GM18951 (cell line): ENCODE measurements around the gene LNX2.

Experiments used
- POLR2A ChIP-seq: IDR thresholded peaks from 4 replicates; pipeline ENCODE4 v1.6.1; 2011; ENCODE audit warnings: mild to moderate bottlenecking; ENCODE audit not compliant: insufficient read length, insufficient read depth; ENCODE audit errors: extremely low read depth
- in situ Hi-C: fragments of 300-500 bp; cut with MboI; formaldehyde crosslinking; loops from one replicate; pipeline ENCODE4 v1.12.0; 2022; ENCODE audit warnings: low sequenced_read_pairs, mixed read lengths, inconsistent platforms; ENCODE audit not compliant: unreplicated experiment

Gene LNX2

DNA sequence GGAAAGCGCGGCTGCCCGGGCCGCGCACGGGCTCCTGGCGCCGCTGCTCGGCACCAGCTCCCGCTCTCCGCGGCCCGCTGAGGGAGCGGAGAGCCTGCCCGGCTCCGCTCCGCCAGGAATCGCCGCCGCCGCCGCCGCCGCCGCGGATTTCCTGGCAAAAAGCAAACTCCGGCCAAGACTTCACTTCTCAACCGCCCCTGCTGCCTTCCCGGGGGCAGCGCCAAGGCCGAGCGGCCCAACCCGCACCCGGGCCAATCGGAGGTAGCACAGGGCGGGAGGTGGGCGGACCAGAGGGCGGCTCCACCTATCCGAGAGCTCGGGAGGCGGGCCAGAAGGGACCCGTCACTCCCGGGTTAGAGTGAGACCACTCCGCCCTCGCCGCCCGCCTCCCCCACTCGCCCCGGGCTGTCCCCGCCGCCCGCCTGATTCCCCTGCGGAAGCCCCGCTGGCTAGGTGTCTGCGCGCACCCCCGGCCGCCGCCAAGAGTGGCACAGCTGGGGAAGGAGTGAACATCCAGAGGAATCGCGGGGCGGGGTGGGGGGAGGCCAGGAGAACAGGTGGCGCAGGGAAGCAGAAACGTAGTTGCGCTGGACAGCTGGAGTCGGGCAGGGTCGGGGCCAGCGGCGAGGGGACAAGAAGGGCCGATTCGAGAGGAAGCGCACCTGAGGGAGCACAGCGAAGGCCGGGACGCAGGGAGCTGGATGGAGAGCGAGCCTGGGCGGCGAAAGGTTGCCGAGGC is at the start of gene LNX2:
Gene LNX2, minus strand, starts transcription at position 153 of the 739 bp plus-strand sequence. CDS start 38,826 bp downstream, outside the sequence.
- in situ Hi-C loops: no loop called here
- TF ChIP-seq POLR2A: peak; percentile 55

DNA sequence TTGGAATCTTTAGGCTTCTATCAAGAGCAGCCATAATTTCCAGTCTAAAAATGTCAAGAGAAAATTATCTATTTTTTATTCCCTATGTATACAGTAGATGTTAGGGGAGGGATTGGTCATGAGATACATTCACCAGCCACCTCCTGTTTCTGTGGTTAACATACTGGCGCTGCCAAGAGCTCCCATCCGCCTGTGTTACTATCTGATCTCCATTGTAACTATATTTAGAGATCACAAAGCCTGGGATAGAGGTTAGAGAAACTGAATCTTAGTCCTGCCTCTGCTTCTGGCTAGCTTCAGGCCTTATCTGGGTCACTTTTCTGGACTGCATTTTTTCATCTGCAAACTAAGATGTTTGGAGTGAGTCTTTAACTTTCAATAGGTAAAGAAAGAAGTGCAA is 47.6 kb upstream of the LNX2 start:
- no peak for TF ChIP-seq POLR2A
- in situ Hi-C loops: no loop called here

- in situ Hi-C loops: no loop called here
- no peak for TF ChIP-seq POLR2A
Measured at GRCh38 chr13:27666951-27667350, 46.6 kb upstream of the LNX2 start.

DNA sequence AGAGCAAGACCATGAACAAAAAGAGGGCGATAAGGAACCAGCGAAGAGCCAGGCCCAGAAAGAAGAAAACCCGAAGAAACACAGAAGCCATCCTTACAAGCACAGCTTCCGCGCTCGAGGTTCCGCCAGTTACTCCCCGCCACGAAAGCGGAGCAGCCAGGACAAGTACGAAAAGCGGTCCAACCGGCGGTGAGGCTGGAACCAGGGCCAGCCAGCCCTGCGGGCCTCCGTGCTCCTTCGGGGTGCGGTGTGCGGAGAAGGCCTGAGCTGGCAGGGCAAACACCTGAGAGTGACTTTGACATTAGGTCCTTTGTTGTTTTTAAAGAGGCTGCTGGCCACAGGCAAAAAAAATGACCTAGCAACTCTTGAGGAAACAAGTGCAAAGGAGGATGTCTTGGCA is 45.4 kb upstream of the LNX2 start:
- in situ Hi-C loops: no loop called here
- TF ChIP-seq POLR2A: no peak

- in situ Hi-C loops: no loop called here
- no peak for TF ChIP-seq POLR2A
Measured at GRCh38 chr13:27665333-27665732, 45.0 kb upstream of the LNX2 start.

GRCh38 chr13:27663947-27664346 is 43.6 kb upstream of the LNX2 start:
- TF ChIP-seq POLR2A: no peak
- in situ Hi-C loops: no loop called here

DNA sequence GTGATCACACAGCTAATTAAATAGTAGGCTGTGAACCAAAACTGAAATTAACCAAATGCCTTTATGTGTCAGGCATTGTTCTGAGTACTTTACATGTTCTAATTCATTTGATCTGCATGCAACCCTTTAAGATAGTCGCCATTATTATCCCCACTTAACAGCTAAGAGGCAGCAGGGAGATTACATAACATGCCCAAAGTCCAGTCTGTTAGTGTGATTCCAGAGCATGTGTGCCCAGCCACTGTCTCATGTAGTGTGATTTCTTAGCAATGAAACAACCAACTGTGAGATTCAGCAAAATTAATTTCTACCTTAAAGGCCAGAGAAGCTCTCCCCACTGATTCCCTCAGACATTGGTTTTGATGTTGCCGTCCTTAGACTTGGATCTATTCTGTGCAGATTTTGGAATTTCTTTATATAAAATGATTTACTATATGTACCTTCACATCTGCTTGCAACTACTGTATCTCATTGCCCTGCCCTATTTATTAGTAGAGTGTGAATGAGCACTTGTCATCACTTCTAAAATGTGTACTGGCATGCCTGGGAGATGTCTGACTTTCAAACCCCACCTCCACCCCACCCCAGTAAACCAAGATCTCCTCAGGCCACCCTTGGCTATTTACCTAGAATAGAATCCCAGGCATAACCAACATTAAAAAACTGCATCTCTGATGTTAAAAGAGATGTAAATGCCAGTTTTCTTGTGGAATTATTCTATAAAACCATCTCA is 42.6 kb upstream of the LNX2 start:
- no peak for TF ChIP-seq POLR2A
- in situ Hi-C loops: no loop called here

DNA sequence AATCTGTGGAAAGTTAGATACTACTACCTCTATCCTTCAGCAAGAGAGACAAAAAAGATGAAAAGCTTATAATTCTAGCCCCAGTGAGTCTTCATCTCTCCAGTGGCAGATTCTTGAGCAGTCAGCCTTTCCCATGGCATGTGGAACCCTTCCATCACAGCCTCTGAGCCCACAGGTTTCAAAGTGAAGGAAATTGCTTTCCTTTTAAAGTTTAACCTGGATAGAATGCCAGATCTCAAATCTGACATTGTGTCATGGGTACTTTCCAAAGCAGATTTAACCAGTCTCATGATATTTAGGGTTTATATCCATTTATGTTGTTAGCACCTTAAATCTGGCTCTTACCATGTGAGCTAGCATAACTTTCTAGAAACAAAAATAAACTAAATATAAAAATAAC is 40.7 kb upstream of the LNX2 start:
- no peak for TF ChIP-seq POLR2A
- in situ Hi-C loops: no loop called here

- in situ Hi-C loops: no loop called here
- TF ChIP-seq POLR2A: no peak
Measured at GRCh38 chr13:27660511-27660910, 40.2 kb upstream of the LNX2 start.

DNA sequence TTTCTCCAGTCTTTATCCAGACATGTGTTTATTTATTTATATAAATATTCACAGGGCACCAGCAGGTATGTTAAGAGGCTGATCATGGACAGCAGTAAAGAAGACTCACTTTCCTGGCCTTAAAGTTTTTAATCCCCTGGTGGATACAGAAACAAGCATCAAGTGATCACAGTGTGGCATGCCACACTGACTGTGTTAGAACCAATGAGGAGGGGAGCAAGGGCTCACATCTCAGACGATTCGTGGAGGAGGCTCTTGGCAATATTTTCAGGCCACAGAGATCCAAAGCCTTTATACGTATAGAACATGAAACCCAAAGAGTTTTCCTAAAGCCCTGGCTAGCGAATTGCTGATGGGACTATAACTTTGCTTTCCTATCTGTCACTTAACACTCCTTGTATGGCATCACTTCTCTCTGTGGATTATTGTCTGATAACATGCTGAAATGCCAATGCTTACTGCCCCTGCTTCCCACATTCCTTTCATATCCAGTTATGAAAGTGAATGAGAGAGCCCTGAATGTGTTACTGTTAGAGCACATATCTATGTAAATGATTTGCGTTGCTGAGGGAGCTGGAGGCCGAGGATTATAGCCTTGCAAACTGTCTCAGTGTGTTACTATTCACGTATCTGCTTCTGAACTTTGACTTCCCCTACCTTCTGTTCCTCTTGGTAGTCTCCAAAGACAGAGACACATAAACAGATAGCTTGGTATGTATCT is 39.0 kb upstream of the LNX2 start:
- no peak for TF ChIP-seq POLR2A
- in situ Hi-C loops: no loop called here

- in situ Hi-C loops: no loop called here
- no peak for TF ChIP-seq POLR2A
Measured at GRCh38 chr13:27658546-27658945, 38.2 kb upstream of the LNX2 start.

- in situ Hi-C loops: no loop called here
- TF ChIP-seq POLR2A: no peak
Measured at GRCh38 chr13:27657724-27658123, 37.4 kb upstream of the LNX2 start.

GRCh38 chr13:27654816-27655215 is 34.5 kb upstream of the LNX2 start:
- no peak for TF ChIP-seq POLR2A
- in situ Hi-C loops: no loop called here

DNA sequence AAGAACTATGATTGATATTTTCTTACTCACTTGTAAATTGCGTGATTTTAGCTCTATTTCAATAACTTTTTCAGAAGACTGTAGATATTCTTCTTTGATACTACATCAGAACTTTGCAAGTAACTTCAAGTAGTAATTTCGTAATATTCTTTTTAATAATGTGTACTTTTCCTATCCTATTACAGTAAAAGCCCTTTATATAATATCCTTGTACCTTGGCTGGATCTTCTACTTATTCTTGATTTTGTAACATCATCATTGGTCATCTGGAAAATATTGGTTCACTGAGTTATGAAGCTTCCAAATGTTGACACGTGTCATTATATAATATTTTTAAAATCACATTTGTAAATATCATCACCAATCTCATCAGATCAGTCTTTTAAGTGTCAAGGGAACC is 33.7 kb upstream of the LNX2 start:
- TF ChIP-seq POLR2A: no peak
- in situ Hi-C loops: no loop called here

- in situ Hi-C loops: no loop called here
- TF ChIP-seq POLR2A: no peak
Measured at GRCh38 chr13:27650312-27650711, 30.0 kb upstream of the LNX2 start.
